GM18498 (cell line): Measurements from ENCODE around the gene SRGAP1.
"Not testable (repeated sequence)": the region's sequence is repeated elsewhere in the genome, so short reads cannot be mapped to it uniquely, and the experiment has no call there.

Experiments used
- ATAC-seq: cut with Tn5 transposase; IDR thresholded peaks from one replicate; pipeline ENCODE4 v1.9.1; 2021; ENCODE audit warnings: mild to moderate bottlenecking, moderate library complexity; ENCODE audit not compliant: unreplicated experiment

Gene SRGAP1

GRCh38 chr12:63836936-63837335 is 7.6 kb upstream of the SRGAP1 start:
- ATAC-seq = no peak

- ATAC-seq = no peak
Measured at GRCh38 chr12:63838411-63838810, 6.1 kb upstream of the SRGAP1 start.

- ATAC-seq = no peak
Measured at GRCh38 chr12:63841011-63841410, 3.5 kb upstream of the SRGAP1 start.

DNA sequence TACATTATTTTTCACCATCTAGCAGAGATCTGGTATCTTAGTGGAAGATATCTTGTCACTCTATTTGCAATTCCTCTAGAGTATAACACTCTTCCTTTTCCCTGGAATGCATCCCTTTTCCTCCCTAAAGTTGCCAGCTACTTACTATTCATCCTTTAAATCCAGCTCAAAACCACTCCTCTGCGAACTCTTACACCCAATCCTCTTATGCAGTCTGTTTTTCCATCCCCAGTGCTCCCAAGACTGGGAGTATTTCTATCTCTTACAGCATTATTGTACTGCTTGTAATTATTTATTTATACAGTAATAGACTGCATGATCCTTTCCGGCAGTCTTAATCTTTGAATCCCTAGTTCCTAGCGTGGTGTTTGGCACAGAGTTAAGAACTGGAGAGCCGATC is 2.9 kb upstream of the SRGAP1 start:
- ATAC-seq = no peak

- ATAC-seq = not testable (repeated sequence)
Measured at GRCh38 chr12:63842750-63843149, 1.8 kb upstream of the SRGAP1 start.

DNA sequence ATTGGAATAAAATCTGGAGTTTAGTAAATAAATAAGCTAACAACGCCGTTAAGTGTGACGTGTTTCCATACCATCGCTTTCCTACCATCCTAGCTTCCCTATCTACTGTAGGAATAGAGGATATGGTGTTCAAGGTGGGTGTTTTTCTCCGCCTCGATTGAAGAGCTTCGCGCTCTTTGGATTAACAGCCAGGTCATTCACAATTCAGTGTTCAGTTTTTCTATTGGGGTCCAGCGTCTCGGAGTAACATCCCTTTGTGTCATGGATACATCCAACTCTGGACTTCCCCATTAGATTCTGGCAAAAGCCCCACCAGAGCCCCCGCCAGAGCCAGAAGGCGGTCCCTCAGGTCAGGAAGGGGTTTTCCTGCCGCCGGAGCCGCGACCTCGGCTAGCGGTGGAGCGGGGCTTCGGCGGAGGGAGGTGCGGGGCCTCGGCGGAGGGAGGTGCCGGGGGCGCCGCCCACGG is 1.2 kb upstream of the SRGAP1 start:
- ATAC-seq = no peak

DNA sequence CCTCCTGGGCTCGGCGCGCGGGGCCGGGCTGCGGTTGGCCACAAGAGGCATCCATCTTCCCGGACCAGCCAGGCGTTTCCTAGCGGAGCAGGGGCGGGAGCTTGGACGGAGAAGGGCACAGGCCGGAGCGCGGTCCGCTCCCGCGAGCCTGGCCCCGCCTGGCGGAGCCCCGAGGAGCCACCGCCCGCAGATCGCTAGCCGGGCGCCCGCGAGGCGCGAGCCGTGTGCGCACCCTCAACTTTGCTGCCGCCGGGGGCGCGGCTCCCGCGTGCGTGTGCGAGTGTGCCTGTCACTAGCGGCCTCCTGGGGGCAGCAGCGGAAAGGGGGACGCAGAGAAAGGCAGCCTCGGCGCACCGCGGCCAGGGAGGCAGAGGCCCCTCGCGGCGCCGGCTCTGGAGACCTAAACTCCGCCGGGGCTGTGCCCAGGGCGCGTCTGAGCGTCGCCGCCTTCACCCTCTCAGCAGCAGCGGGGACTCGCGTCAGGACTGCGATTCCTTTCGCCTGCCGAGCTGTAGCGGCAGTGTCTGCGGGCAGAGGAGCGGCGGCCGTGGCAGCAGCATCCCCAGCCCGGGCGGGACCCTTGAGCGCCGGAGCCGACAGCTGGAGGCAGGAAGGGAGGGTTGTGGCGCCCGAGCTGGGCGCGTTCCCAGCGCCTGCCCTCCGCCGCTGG is 644 bp upstream of the SRGAP1 start:
- ATAC-seq = peak; percentile 98

DNA sequence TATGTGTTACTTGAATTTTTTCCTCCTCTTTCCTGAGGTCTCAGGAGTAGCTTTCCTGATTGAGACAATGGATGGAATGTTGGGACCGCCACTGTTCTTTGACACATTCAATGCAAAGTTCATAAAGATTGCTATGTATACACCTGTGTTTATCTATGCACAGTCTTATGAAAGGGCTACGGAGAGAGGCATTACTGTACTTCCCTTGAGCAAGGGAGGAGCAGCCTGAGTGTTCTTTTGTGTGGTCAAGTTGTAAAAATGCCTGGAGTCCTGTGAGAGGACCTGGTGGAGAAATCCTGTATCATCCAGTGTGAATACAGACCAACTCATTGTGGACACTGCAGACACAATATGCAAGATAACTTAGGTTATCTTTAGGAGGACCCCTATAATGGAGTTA is 1.2 kb downstream of the SRGAP1 start:
- no peak for ATAC-seq

DNA sequence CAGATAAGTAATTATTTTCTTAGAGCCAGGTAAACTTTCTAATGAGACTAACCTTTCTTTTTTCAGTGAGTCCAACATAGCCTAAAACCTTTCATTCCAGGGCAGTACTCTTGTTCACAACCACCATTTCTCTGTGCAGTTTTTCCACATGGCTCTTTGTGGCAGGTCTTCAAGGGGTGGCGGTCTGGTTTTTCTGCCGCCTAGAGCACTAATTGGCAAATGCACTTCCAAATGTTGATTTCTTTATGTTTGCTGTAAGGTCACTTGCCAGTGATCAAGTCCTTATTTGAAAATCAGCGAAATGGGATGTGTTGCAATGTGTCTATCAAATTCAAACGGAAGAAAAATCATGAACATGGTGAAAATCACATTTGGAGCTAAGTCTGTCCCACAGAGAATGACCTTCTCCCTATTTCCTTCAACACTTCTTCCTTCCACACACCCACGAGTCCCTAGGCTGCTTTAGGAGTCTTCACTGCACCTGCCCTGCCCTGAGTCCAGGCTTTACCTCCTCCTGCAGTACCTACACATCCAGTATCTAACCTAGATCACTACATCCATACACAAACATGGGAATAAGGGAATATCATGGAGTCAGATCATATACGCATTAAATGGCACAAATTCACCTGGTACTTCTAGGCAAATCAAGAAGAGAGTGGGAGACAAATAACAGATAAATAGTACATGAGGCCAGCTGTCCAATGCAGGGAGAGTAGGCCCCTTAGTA is 1.9 kb downstream of the SRGAP1 start:
- ATAC-seq = no peak

DNA sequence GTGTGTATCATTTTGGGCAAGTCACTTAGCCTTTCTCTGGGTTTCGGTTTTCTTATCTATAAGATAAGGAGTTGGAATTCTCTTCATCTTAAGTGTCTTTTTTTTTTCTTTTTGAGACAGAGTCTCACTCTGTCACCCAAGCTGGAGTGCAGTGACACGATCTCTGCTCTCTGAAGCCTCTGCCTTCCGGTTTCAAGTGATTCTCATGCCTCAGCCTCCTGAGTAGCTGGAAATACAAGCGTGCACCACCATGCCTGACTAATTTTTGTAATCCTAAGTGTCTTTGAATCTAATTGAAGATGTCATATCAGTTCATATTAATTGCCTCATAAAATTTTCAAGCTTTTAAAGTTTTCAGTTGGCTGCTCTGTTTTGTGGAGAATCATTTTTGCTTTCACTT is 4.0 kb downstream of the SRGAP1 start:
- no peak for ATAC-seq

DNA sequence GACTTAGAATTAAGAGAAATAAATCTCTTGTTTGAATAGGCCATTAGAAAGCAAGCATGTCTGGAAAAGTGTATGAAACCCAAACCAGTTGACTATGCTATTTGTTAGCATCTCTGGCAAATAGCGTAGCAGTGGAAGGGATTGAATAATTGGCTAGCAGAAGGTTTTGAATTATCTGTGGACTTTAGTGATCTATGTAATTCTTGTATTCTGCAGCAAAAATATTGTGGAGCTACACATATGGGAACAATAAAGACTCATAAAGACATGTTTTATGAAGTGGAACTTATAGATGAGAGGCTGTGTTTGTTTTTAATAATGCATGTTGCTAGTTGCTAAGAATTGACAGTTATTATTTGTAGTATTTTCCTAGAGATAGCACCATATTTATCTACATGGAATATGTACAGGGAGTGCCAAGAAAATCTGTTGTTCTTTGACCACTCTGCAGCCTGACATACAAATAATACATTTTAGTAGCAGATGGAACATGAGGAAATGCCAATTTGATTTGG is 4.7 kb downstream of the SRGAP1 start:
- no peak for ATAC-seq

- ATAC-seq = no peak
Measured at GRCh38 chr12:63849641-63850040, 5.1 kb downstream of the SRGAP1 start.

DNA sequence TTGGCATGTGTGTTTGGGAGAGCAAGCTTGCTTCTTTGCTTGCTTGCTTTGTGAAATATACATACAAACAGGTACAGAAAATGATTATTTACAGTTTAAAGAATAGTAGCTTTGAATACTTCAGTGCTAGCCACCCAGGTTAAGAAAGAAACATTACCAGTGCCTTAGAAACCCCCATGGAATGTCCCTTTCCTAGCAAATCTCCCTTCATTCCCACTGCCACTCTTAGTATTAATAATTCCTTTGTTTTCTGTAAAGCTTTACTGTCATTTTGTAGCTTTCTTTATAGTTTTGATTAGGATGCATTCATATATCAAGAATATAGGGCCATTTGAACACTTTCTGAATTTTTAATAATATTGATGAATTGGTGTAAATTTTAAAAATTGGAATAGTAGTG is 9.5 kb downstream of the SRGAP1 start:
- no peak for ATAC-seq

DNA sequence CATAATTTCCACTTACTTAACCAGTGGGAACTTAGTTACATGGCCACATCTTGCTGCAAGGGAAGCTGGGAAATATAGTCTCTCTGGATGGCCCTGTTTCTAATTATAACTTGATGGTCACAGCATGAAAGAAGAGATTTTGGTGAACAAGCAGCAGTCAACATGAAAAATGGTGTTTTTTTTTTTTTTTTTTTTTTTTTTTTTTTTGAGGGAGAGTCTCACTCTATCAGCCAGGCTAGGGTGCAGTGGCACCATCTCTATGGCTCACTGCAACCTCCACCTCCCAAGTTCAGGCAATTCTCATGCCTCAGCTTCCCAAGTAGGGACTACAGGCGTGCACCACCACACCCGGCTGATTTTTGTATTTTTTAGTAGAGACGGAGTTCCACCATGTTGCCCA is 10.8 kb downstream of the SRGAP1 start:
- no peak for ATAC-seq

DNA sequence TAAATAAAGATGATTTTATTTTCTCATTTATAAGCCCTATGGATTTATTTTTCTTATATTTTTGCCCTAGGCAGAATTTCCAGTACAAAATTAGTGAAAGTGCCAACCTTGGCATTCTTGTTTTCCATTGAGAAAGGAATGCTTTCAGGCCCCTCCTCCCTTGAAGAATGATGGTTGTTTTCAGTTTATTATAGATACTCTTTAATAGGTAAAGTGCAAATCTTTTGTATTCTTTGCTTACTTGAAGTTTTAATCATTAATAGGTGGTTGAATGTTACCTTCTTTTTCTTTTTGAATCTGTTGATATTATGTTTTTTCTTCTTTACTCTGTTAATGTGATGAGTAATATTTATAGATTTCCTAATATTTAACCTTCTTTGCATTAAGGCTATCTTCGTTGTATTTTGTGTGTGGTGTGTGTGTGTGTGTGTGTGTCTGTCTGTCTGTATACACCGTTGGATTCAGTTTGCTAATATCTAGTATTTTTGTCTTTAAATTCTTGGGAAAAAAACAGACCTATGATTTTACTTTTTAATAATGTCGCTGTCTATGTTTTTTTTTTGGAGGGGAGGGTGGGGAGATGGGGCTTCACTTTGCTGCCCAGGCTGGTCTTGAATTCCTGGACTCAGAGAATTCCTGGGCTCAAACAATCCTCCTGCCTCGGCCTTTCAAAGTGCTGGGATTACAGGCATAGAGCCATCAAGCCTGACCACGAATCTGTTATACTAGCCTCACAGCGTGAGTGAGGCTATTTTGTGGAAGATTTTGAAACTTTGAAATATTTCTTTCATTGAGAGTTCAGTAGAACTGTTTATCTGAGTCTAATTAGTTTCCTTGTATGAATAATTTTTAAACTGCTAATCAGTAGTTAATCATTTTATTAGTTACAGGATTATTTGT is 13.5 kb downstream of the SRGAP1 start:
- no peak for ATAC-seq

DNA sequence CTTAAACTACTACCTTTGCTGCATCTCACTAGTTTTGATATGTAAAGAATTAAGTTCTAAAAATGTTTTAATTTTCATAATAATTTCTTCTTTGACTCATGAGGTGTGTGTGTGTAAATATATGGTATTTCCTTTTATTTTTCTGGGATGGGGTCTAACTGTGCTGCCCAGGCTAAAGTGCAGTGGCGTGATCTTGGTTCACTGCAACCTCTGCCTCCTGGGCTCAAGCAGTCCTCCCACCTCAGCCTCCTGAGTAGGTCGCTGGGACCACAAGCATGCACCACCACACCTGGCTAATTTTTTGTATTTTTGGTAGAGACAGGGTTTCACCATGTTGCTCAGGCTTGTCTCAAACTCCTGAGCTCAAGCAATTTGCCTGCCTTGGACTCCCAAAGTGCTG is 15.4 kb downstream of the SRGAP1 start:
- ATAC-seq = not testable (repeated sequence)

DNA sequence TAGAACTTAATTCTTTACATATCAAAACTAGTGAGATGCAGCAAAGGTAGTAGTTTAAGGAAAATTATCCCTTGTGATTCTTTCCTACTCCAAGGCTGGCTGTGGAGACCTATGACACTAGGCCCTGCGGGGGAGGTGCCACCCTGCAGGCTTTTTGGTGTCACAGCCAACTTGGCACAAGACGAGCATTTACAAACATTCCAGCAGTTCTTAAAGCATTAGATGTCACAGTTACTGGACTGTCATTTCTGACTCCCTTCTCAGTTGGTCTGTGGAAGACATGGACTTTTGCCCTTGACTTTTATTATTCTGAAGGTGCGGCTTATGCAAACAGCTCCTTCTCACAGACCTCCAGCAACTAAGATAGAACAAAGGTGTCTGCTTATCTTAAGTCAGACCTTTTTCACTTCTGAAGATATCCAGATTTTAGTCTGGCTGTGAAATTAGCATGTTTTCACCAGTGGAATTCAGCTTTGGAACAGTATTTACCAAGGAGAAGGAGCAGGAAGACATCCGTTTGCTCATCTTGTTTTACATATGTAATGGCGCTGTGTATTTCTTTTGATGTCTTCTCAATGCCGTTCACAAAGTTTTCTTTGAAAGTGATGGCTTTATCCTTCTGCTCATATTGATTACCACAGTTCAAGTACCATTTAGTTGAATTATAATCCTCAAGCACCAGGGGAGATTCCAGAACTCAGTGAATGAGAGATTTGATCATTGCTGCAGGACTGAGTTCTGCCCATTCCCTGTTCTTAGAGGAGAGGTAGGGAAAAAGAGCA is 17.9 kb downstream of the SRGAP1 start:
- no peak for ATAC-seq

- ATAC-seq = no peak
Measured at GRCh38 chr12:63862969-63863230, 18.4 kb downstream of the SRGAP1 start.

DNA sequence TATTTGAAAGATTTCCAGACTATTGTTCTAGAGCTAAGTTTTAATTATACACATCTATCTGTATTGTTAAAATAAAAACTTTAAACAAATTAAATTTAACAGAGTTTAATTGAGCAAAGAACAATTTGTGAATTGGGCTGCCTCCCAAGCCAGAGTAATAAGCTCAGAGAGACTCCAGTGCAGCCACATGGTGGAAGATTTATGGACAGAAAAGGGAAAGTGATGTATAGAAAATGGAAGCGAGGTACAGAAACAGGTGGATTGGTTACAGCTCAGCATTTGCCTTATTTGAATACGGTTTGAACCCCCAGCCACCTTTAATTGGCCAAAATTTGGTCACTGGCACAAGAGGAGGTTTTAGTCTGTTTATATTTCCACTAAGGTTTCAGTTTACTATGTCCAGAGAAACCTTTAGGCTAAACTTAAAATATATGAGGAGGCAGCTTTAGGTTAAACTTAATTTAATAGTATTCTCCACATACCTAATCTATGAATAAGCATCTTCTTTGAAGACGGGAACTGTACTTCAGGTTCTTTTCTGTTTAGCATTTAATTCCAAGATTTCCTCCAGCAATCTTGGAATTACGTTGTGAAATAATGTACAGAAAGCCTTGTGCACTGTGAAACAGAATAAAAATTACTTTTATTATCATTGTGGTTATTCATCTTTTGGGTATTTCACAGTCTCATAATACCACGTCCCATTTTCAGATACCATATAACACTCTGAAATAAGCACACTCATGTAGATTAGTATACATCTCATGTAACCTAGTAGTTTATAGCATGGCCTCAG is 19.4 kb downstream of the SRGAP1 start:
- ATAC-seq = no peak

GRCh38 chr12:63864454-63864706 is 19.9 kb downstream of the SRGAP1 start:
- ATAC-seq = no peak
